Caco-2 (cell line): ENCODE data around the gene CCDC170. TPM values are rescaled to one million over a fixed set of nuclear protein-coding genes. Genes with fewer than 3 reads are reported as not detected.

Source experiments
- BruUV-seq: library from RNA; stranded (reverse); fragments of 400-500 nt; replicated peaks from 2 replicates; lab custom pipeline; 2021; lab: Mats Ljungman, UMichigan
- CTCF ChIA-PET: fragments of 300-600 bp; sonication (Branson Sonifier 250); formaldehyde crosslinking; loops from one replicate; lab custom pipeline; 2022; ENCODE audit warnings: antibody characterized with exemption; lab: Charles Lee
- POLR2A ChIA-PET: fragments of 300-600 bp; sonication (Branson Sonifier 250); formaldehyde crosslinking; loops from one replicate; lab custom pipeline; 2022; ENCODE audit warnings: antibody characterized with exemption; lab: Charles Lee
- DNase-seq, 2 experiments: peaks; one replicate each; pipeline versions ENCODE4 v3.0.0 to v3.0.0-alpha.2; 2020 to 2022
- H3K27me3 ChIP-seq: replicated peaks from 2 replicates; pipeline ENCODE4 v1.6.0; 2011; ENCODE audit warnings: low read length; ENCODE audit not compliant: control insufficient read depth, insufficient read depth
- H3K36me3 ChIP-seq: 2 replicates; pipeline ENCODE4 v1.5.1; 2011; ENCODE audit warnings: low read length; ENCODE audit not compliant: control insufficient read depth, insufficient read depth
- H3K4me1 ChIP-seq: fragments of 250-450 bp; sonication (Bioruptor Pico); 2 replicates; pipeline ENCODE4 v1.5.1; 2020; ENCODE audit warnings: mild to moderate bottlenecking
- H3K4me3 ChIP-seq: 2 replicates; pipeline ENCODE4 v1.5.1; 2011; ENCODE audit warnings: low read depth, mild to moderate bottlenecking, control low read depth, low read length
- H3K9me3 ChIP-seq: fragments of 250-450 bp; sonication (Bioruptor Pico); 2 replicates; pipeline ENCODE4 v1.5.1; 2020; ENCODE audit warnings: mild to moderate bottlenecking, moderate library complexity
- H3K27ac Mint-ChIP-seq: one replicate; pipeline ENCODE4 v1.8.0; 2022; ENCODE audit warnings: mixed read lengths; ENCODE audit not compliant: unreplicated experiment
- H3K27me3 Mint-ChIP-seq: one replicate; pipeline ENCODE4 v1.8.0; 2022; ENCODE audit warnings: mixed read lengths; ENCODE audit not compliant: insufficient read depth, unreplicated experiment
- H3K36me3 Mint-ChIP-seq: one replicate; pipeline ENCODE4 v1.8.0; 2022; ENCODE audit warnings: mild to moderate bottlenecking, mixed read lengths; ENCODE audit not compliant: insufficient read depth, unreplicated experiment
- H3K4me1 Mint-ChIP-seq: one replicate; pipeline ENCODE4 v1.8.0; 2022; ENCODE audit warnings: low read depth, mixed read lengths; ENCODE audit not compliant: unreplicated experiment
- H3K4me3 Mint-ChIP-seq: one replicate; pipeline ENCODE4 v1.8.0; 2022; ENCODE audit warnings: mild to moderate bottlenecking, moderate library complexity, mixed read lengths; ENCODE audit not compliant: unreplicated experiment
- H3K9me3 Mint-ChIP-seq: one replicate; pipeline ENCODE4 v1.8.0; 2022; ENCODE audit warnings: mixed read lengths; ENCODE audit not compliant: unreplicated experiment
- intact Hi-C: fragments of 100-400 bp; cut with micrococcal nuclease; formaldehyde crosslinking; loops from one replicate; pipeline ENCODE4 v1.10.0; 2022; ENCODE audit not compliant: unreplicated experiment
- total RNA-seq: library from RNA; stranded (reverse); gene quantifications from 2 replicates; pipeline ENCODE4 v1.2.3, GENCODE V29; 2022
- TF ChIP-seq, protein P1 (sequence below), 2 experiments: fragments of 200-600 bp in 1 of 2; IDR thresholded peaks; 1 replicate in 1 of 2; 2 replicates in 1 of 2; pipeline versions ENCODE4 v1.5.1 to v1.8.0; 2011 to 2022; ENCODE audit warnings: antibody characterized with exemption in 1 of 2, control low read depth in 1 of 2, inconsistent platforms in 1 of 2, low read depth in 1 of 2, low read length in 1 of 2, mild to moderate bottlenecking in 1 of 2, moderate library complexity in 1 of 2; ENCODE audit not compliant: insufficient read depth in 1 of 2, severe bottlenecking in 1 of 2, unreplicated experiment in 1 of 2

CCDC170 gene
- total RNA-seq, 1 experiment from 2014 or later: 6.8 TPM

DNA sequence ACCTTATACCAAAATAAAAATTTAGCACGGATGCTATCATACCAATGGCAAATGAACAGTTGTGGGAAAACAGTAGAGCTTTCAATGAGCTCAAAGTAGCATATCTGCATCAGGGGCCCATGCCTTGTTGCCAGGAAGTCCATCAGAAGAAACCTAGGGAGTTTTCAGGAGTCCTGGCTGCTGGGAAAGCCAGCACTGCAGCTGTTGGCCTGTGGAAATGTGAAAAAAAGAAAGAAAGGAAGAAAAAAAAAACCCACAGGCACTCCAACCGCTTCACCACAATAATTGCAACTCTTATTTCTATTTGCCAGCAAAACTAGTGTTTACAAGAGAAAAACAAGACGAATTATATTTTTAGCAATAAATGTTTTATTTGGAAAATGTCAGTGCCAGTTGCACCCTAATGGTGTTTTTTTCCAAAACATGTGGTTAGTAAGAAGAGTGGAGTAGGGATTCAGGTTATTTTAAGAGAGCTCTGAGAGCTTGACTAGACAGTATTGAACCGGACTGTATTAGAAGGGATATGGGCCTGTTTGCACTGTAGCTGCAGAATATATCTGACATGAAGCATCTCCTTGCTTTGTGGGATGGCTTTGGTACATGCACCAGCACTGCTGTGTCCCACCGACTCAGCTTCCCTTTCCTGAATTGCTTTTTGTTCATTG, 137.3 kb downstream of the CCDC170 start:
- no peaks in the 10 kb centered on the region for H3K36me3 ChIP-seq
- ChIA-PET CTCF (no interaction called here), POLR2A (no interaction called here)
- no peak overlapping the region for H3K27ac Mint-ChIP-seq
- no peak for DNase-seq
- H3K36me3 Mint-ChIP-seq: no peaks in the 10 kb centered on the region
- H3K4me1 ChIP-seq: peaks cover 27% of the 10 kb centered on the region
- no peaks in the 10 kb centered on the region for H3K27me3 Mint-ChIP-seq
- peaks cover 36% of the 10 kb centered on the region for H3K4me1 Mint-ChIP-seq
- intact Hi-C loops: loop anchor here (5.0 kb wide), 1 partner anchor 36 kb away; no protein-coding TSS in a partner anchor
- no peak overlapping the region for H3K4me3 ChIP-seq
- no TSS peak for BruUV-seq
- TF ChIP-seq, protein P1, sequence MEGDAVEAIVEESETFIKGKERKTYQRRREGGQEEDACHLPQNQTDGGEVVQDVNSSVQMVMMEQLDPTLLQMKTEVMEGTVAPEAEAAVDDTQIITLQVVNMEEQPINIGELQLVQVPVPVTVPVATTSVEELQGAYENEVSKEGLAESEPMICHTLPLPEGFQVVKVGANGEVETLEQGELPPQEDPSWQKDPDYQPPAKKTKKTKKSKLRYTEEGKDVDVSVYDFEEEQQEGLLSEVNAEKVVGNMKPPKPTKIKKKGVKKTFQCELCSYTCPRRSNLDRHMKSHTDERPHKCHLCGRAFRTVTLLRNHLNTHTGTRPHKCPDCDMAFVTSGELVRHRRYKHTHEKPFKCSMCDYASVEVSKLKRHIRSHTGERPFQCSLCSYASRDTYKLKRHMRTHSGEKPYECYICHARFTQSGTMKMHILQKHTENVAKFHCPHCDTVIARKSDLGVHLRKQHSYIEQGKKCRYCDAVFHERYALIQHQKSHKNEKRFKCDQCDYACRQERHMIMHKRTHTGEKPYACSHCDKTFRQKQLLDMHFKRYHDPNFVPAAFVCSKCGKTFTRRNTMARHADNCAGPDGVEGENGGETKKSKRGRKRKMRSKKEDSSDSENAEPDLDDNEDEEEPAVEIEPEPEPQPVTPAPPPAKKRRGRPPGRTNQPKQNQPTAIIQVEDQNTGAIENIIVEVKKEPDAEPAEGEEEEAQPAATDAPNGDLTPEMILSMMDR (IDR thresholded peaks at IDR 0.05; ENCODE audit: insufficient read depth in 1 of 2, low read depth in 1 of 2, low read length in 1 of 2, severe bottlenecking in 1 of 2, unreplicated experiment in 1 of 2): no peak
- no peaks in the 10 kb centered on the region for H3K9me3 ChIP-seq
- H3K4me3 Mint-ChIP-seq: no peak overlapping the region
- no peaks in the 10 kb centered on the region for H3K27me3 ChIP-seq
- H3K9me3 Mint-ChIP-seq: no peaks in the 10 kb centered on the region

DNA sequence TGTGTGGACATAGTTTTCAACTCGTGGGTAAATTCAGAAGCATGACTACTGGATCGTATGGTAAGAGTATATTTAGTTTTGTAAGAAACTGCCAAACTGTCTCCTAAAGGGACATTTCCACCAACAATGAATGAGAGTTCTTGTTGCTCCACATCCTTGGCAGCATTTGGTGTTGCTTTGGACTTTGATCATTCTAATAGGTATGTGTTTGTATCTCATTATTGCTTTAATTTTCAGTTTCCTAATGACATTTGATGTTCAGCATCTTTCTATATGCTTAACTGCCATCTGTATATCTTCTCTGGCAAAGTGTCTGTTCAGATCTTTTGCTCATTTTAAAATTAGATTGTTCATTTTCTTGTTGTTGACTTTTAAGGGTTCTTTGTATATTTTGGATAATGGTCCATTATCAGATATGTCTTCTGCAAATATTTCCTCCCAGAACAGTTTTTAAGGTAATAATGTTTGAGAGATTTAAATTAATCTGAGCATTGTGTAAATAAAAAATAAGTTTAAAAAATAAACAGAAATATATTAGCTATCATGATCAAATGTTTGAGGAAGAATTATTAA, 138.7 kb downstream of the CCDC170 start:
- CTCF ChIA-PET: no interaction called here
- POLR2A ChIA-PET: no interaction called here

More for the DNA sequence above, 138.7 kb downstream of the CCDC170 start:
- intact Hi-C loops: loop anchor here (5.0 kb wide), 1 partner anchor 35 kb away; no protein-coding TSS in a partner anchor
- BruUV-seq: no TSS peak
- Mint-ChIP-seq H3K4me1 (peaks cover 36% of the 10 kb centered on the region), H3K27me3 (no peaks in the 10 kb centered on the region), H3K27ac (no peak overlapping the region), H3K9me3 (no peaks in the 10 kb centered on the region), H3K36me3 (no peaks in the 10 kb centered on the region), H3K4me3 (no peak overlapping the region)
- Histone ChIP-seq H3K4me3 (no peak overlapping the region), H3K9me3 (no peaks in the 10 kb centered on the region), H3K27me3 (no peaks in the 10 kb centered on the region), H3K4me1 (peaks cover 27% of the 10 kb centered on the region), H3K36me3 (no peaks in the 10 kb centered on the region)
- TF ChIP-seq, protein P1 (IDR thresholded peaks at IDR 0.05; ENCODE audit: insufficient read depth in 1 of 2, low read depth in 1 of 2, low read length in 1 of 2, severe bottlenecking in 1 of 2, unreplicated experiment in 1 of 2): no peak
- no peak for DNase-seq
